IMR-90 (cell line): Measurements from ENCODE around the gene CNTN4. TPM values are rescaled to one million over a fixed set of nuclear protein-coding genes. Genes with fewer than 3 reads are reported as not detected.

Source experiments
- ATAC-seq: fragments of 200-7000 bp; cut with Tn5 transposase; 2 replicates; pipeline ENCODE4 v1.9.1; 2020; ENCODE audit warnings: low read depth, mild to moderate bottlenecking, moderate library complexity
- BruUV-seq: library from RNA; stranded (reverse); fragments of 400-500 nt; replicated peaks from 2 replicates; lab custom pipeline; 2021; lab: Mats Ljungman, UMichigan
- CTCF ChIA-PET: fragments of 300-600 bp; formaldehyde crosslinking; extraction: SDS; loops from one replicate; lab custom pipeline; 2021; ENCODE audit warnings: antibody characterized with exemption; lab: Yijun Ruan, JAX
- POLR2A ChIA-PET: fragments of 300-600 bp; sonication (Branson Sonifier 250); formaldehyde crosslinking; loops from one replicate; lab custom pipeline; 2022; ENCODE audit warnings: antibody characterized with exemption; ENCODE audit not compliant: unreplicated experiment; lab: Charles Lee
- DNase-seq: peaks from one replicate; pipeline ENCODE4 v3.0.0; 2013
- H2AFZ ChIP-seq: replicated peaks from 2 replicates; pipeline ENCODE3; 2013; ENCODE audit warnings: low read length, mild to moderate bottlenecking; ENCODE audit not compliant: poor library complexity
- H2AK5ac ChIP-seq: 2 replicates; pipeline ENCODE4 v1.6.1; 2013; ENCODE audit warnings: low read depth, low read length, inconsistent platforms
- H2AK9ac ChIP-seq: replicated peaks from 2 replicates; pipeline ENCODE3; 2013; ENCODE audit warnings: mild to moderate bottlenecking, low read depth, low read length, moderate library complexity; ENCODE audit not compliant: poor library complexity
- H2BK120ac ChIP-seq: 2 replicates; pipeline ENCODE4 v1.6.1; 2013; ENCODE audit warnings: low read depth, low read length, inconsistent platforms
- H2BK15ac ChIP-seq: 3 replicates; pipeline ENCODE4 v1.6.1; 2013; ENCODE audit warnings: low read depth, low read length, inconsistent platforms
- H2BK20ac ChIP-seq: 2 replicates; pipeline ENCODE4 v1.6.1; 2013; ENCODE audit warnings: low read depth, mild to moderate bottlenecking, inconsistent platforms, low read length, moderate library complexity
- H2BK5ac ChIP-seq: 2 replicates; pipeline ENCODE4 v1.6.1; 2013; ENCODE audit warnings: mild to moderate bottlenecking, low read depth, low read length, inconsistent platforms; ENCODE audit not compliant: poor library complexity, severe bottlenecking
- H3K14ac ChIP-seq: replicated peaks from 2 replicates; pipeline ENCODE4 v1.6.1; 2013; ENCODE audit warnings: low read depth, low read length, inconsistent platforms
- H3K18ac ChIP-seq: 2 replicates; pipeline ENCODE4 v1.6.1; 2013; ENCODE audit warnings: low read depth, low read length, control low read depth
- H3K23ac ChIP-seq: 2 replicates; pipeline ENCODE4 v1.6.1; 2013; ENCODE audit warnings: low read depth, low read length, inconsistent platforms
- H3K27ac ChIP-seq: 2 replicates; pipeline ENCODE4 v1.5.1; 2013; ENCODE audit warnings: mild to moderate bottlenecking, control low read depth, low read length; ENCODE audit not compliant: insufficient read depth
- H3K27me3 ChIP-seq: 2 replicates; pipeline ENCODE4 v1.6.1; 2013; ENCODE audit warnings: low read length; ENCODE audit not compliant: control insufficient read depth, insufficient read depth
- H3K36me3 ChIP-seq: 2 replicates; pipeline ENCODE4 v1.6.1; 2013; ENCODE audit warnings: low read length, mixed read lengths; ENCODE audit not compliant: control insufficient read depth, insufficient read depth
- H3K4ac ChIP-seq: 2 replicates; pipeline ENCODE4 v1.6.1; 2013; ENCODE audit warnings: low read depth, low read length, inconsistent platforms
- H3K4me1 ChIP-seq: 2 replicates; pipeline ENCODE4 v1.6.1; 2013; ENCODE audit warnings: low read length, mixed read lengths; ENCODE audit not compliant: control insufficient read depth, insufficient read depth
- H3K4me2 ChIP-seq: 2 replicates; pipeline ENCODE4 v1.6.1; 2013; ENCODE audit warnings: low read depth, mild to moderate bottlenecking, control low read depth, low read length, moderate library complexity
- H3K4me3 ChIP-seq: 2 replicates; pipeline ENCODE4 v1.5.1; 2013; ENCODE audit warnings: low read depth, mild to moderate bottlenecking, control low read depth, low read length, moderate library complexity; ENCODE audit not compliant: insufficient read depth
- H3K56ac ChIP-seq: 2 replicates; pipeline ENCODE4 v1.6.1; 2013; ENCODE audit warnings: low read length, inconsistent platforms; ENCODE audit not compliant: insufficient read depth; ENCODE audit errors: extremely low read depth
- H3K79me1 ChIP-seq, 2 experiments: 2 replicates each; pipeline ENCODE4 v1.6.1; 2013; ENCODE audit warnings: low read length in 2 of 2, inconsistent platforms in 1 of 2, low read depth in 1 of 2
- H3K9ac ChIP-seq: 2 replicates; pipeline ENCODE4 v1.6.1; 2013; ENCODE audit warnings: low read depth, low read length, control low read depth
- H3K9me1 ChIP-seq: 2 replicates; pipeline ENCODE4 v1.6.1; 2013; ENCODE audit warnings: low read length, inconsistent platforms; ENCODE audit not compliant: insufficient read depth
- H3K9me3 ChIP-seq: 2 replicates; pipeline ENCODE4 v1.6.1; 2013; ENCODE audit warnings: low read length; ENCODE audit not compliant: control insufficient read depth, insufficient read depth
- H4K20me1 ChIP-seq: 2 replicates; pipeline ENCODE4 v1.6.1; 2013; ENCODE audit warnings: low read length, inconsistent platforms; ENCODE audit not compliant: insufficient read depth
- H4K5ac ChIP-seq: 2 replicates; pipeline ENCODE4 v1.6.1; 2013; ENCODE audit warnings: mild to moderate bottlenecking, low read depth, low read length, control low read depth
- H4K8ac ChIP-seq, 2 experiments: 2 replicates each; pipeline ENCODE4 v1.6.1; 2013; ENCODE audit warnings: low read depth in 2 of 2, low read length in 2 of 2, control low read depth in 1 of 2, inconsistent platforms in 1 of 2
- H4K91ac ChIP-seq: 2 replicates; pipeline ENCODE4 v1.6.1; 2013; ENCODE audit warnings: low read depth, low read length, inconsistent platforms; ENCODE audit not compliant: insufficient read depth
- BHLHE40 ChIP-seq: fragments of 150-350 bp; IDR thresholded peaks from 2 replicates; pipeline ENCODE4 v1.6.1; 2016; ENCODE audit warnings: mild to moderate bottlenecking, low read depth, low read length
- CHD1 ChIP-seq: IDR thresholded peaks from 2 replicates; pipeline ENCODE4 v1.6.1; 2012; ENCODE audit warnings: low read depth, low read length, improper control_type of control experiment
- FOS ChIP-seq: fragments of 150-350 bp; IDR thresholded peaks from 2 replicates; pipeline ENCODE4 v1.6.1; 2016; ENCODE audit warnings: low read depth, low read length
- MAFK ChIP-seq: IDR thresholded peaks from 2 replicates; pipeline ENCODE4 v1.6.1; 2012; ENCODE audit warnings: low read depth, low read length, improper control_type of control experiment
- MAZ ChIP-seq: IDR thresholded peaks from 2 replicates; pipeline ENCODE4 v1.6.1; 2012; ENCODE audit warnings: low read depth, mild to moderate bottlenecking, low read length, improper control_type of control experiment, moderate library complexity, borderline replicate concordance
- MXI1 ChIP-seq: IDR thresholded peaks from 2 replicates; pipeline ENCODE4 v1.6.1; 2012; ENCODE audit warnings: low read depth, mild to moderate bottlenecking, low read length, moderate library complexity, borderline replicate concordance
- POLR2A ChIP-seq: IDR thresholded peaks from 2 replicates; pipeline ENCODE4 v1.6.1; 2012; ENCODE audit warnings: mild to moderate bottlenecking, low read depth, low read length
- RCOR1 ChIP-seq: IDR thresholded peaks from 2 replicates; pipeline ENCODE4 v1.6.1; 2012; ENCODE audit warnings: mild to moderate bottlenecking, low read length, improper control_type of control experiment; ENCODE audit not compliant: insufficient replicate concordance
- WGBS, 2 experiments: methylation state at CpG; one replicate each; pipeline versions ENCODE4 v1.1.5 to v1.1.7; 2013; ENCODE audit warnings: missing lambda C conversion rate in 2 of 2; ENCODE audit not compliant: insufficient read length in 1 of 2; ENCODE audit errors: extremely low coverage in 2 of 2; 5-methylcytosine and 5-hydroxymethylcytosine counted together
- dilution Hi-C: fragments of 300-500 bp; cut with HindIII; formaldehyde crosslinking; loops from one replicate; pipeline ENCODE4 v1.14.3; 2018; ENCODE audit warnings: low sequenced_read_pairs; ENCODE audit not compliant: unreplicated experiment
- in situ Hi-C: fragments of 300-500 bp; cut with MboI; formaldehyde crosslinking; loops from 3 replicates; pipeline ENCODE4 v1.14.3; 2019; ENCODE audit warnings: low sequenced_read_pairs, inconsistent platforms, mixed read lengths
- intact Hi-C: fragments of 100-400 bp; cut with micrococcal nuclease; formaldehyde crosslinking; loops from 2 replicates; pipeline ENCODE4 v1.10.0; 2022
- polyA plus RNA-seq, 3 experiments: library from polyadenylated mRNA; depleted of rRNA; stranded (reverse); fragments of >200 nt; gene quantifications; 2 replicates each; pipeline ENCODE4 v1.2.3, GENCODE V29; 2012; ENCODE audit warnings: low replicate concordance in 1 of 3
- total RNA-seq: library from RNA; depleted of rRNA; stranded (reverse); fragments of >200 nt; gene quantifications from 2 replicates; pipeline ENCODE4 v1.2.3, GENCODE V29; 2012
- TF ChIP-seq, protein P1 (sequence below): fragments of 150-350 bp; IDR thresholded peaks from 2 replicates; pipeline ENCODE4 v1.6.1; 2016; ENCODE audit warnings: low read depth, mild to moderate bottlenecking, low read length, moderate library complexity, borderline replicate concordance
- TF ChIP-seq, protein P2 (sequence below): conservative IDR thresholded peaks from 2 replicates; pipeline ENCODE4 v1.5.1; 2012; ENCODE audit warnings: mild to moderate bottlenecking, low read depth, low read length, improper control_type of control experiment

The CNTN4 gene
- total and polyA plus RNA-seq, 2 of the 4 experiments (the other 2 are of a cell fraction), result under 0.01 TPM; not detected in 1

DNA sequence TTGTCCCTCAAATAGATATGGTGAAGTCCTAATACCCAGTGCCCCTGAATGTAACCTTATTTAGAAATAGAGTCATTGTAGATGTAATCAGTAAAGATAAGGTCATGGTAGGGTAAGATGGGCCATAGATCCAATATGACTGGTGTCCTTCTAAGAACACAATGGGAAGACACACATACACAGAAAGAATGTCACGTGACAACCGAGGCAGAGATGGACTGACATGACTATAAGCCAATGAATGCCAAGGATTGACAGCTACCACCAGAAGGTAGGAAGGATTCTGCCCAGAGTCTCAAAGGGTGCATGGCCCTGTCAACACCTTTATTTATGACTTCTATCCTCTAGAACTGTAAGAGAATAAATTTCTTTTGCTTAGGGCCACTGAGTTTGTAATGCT, 780.4 kb downstream of the CNTN4 start:
- no peak overlapping the region for H2AFZ ChIP-seq
- no peak overlapping the region for H2AK9ac ChIP-seq
- no peak overlapping the region for H3K23ac ChIP-seq
- BruUV-seq, result no TSS peak
- H4K5ac ChIP-seq, result no peak overlapping the region
- DNase-seq (no peak), ATAC-seq (no peak)
- no peak overlapping the region for H2BK15ac ChIP-seq
- H3K27ac ChIP-seq, result no peak overlapping the region
- no peak overlapping the region for H3K14ac ChIP-seq
- ChIA-PET CTCF (no interaction called here), POLR2A (no interaction called here)
- no peak overlapping the region for H2BK5ac ChIP-seq
- peaks cover 6% of the 10 kb centered on the region for H3K9me3 ChIP-seq
- no peak overlapping the region for H4K8ac ChIP-seq
- no peak overlapping the region for H3K4ac ChIP-seq
- no peaks in the 10 kb centered on the region for H3K27me3 ChIP-seq
- no peak overlapping the region for H3K4me3 ChIP-seq
- in situ Hi-C loops (no loop called here), dilution Hi-C loops (no loop called here), intact Hi-C loops (no loop called here)
- no peak overlapping the region for H2BK120ac ChIP-seq
- no peak overlapping the region for H3K4me2 ChIP-seq
- no peak overlapping the region for H3K18ac ChIP-seq
- no CpG with 5 or more reads among the region's 2 CpGs for WGBS, 2 experiments
- TF ChIP-seq FOS (no peak), MXI1 (no peak), POLR2A (no peak), MAFK (no peak), RCOR1 (no peak), BHLHE40 (no peak), MAZ (no peak), CHD1 (no peak)
- TF ChIP-seq, protein P1, sequence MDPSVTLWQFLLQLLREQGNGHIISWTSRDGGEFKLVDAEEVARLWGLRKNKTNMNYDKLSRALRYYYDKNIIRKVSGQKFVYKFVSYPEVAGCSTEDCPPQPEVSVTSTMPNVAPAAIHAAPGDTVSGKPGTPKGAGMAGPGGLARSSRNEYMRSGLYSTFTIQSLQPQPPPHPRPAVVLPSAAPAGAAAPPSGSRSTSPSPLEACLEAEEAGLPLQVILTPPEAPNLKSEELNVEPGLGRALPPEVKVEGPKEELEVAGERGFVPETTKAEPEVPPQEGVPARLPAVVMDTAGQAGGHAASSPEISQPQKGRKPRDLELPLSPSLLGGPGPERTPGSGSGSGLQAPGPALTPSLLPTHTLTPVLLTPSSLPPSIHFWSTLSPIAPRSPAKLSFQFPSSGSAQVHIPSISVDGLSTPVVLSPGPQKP, result no peak
- TF ChIP-seq, protein P2, sequence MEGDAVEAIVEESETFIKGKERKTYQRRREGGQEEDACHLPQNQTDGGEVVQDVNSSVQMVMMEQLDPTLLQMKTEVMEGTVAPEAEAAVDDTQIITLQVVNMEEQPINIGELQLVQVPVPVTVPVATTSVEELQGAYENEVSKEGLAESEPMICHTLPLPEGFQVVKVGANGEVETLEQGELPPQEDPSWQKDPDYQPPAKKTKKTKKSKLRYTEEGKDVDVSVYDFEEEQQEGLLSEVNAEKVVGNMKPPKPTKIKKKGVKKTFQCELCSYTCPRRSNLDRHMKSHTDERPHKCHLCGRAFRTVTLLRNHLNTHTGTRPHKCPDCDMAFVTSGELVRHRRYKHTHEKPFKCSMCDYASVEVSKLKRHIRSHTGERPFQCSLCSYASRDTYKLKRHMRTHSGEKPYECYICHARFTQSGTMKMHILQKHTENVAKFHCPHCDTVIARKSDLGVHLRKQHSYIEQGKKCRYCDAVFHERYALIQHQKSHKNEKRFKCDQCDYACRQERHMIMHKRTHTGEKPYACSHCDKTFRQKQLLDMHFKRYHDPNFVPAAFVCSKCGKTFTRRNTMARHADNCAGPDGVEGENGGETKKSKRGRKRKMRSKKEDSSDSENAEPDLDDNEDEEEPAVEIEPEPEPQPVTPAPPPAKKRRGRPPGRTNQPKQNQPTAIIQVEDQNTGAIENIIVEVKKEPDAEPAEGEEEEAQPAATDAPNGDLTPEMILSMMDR, result no peak
- H3K9me1 ChIP-seq, result no peaks in the 10 kb centered on the region
- H2BK20ac ChIP-seq, result no peak overlapping the region
- H4K20me1 ChIP-seq, result no peaks in the 10 kb centered on the region
- H3K56ac ChIP-seq, result no peak overlapping the region
- H3K36me3 ChIP-seq, result no peaks in the 10 kb centered on the region
- no peak overlapping the region for H3K9ac ChIP-seq
- H4K91ac ChIP-seq, result no peak overlapping the region
- no peaks in the 10 kb centered on the region for H3K79me1 ChIP-seq
- no peak overlapping the region for H2AK5ac ChIP-seq
- H3K4me1 ChIP-seq, result no peaks in the 10 kb centered on the region
